Measurements from ENCODE around the gene RNASEH2B. TPM values are rescaled to one million over a fixed set of nuclear protein-coding genes. Genes with fewer than 3 reads are reported as not detected.

The RNASEH2B gene
- total RNA-seq, 1 donor from 2014 or later, result 22.5 TPM

DNA sequence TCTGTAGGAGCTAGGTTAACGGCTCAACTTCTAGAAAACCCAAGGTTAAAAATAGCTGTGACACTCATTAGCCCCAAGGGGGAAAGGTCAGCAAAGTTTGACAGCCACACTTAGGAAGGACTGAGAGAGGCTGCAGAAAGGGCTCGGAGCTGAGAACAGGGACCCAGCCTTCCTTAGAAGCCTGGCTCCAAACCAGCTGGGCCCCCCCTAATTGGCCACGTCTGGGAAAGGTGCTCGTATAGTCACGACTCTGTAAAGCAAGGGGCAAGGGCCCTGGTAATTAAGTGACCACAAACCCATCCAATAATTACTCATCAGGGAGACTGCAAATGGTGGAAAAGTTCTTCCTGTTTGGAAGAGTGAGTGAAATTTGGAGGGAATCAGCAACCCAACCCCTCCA, 90.5 kb downstream of the RNASEH2B start:
- no peak for DNase-seq

GRCh38 chr13:51000571-51001260, 91.1 kb downstream of the RNASEH2B start:
- no peak for DNase-seq

DNA sequence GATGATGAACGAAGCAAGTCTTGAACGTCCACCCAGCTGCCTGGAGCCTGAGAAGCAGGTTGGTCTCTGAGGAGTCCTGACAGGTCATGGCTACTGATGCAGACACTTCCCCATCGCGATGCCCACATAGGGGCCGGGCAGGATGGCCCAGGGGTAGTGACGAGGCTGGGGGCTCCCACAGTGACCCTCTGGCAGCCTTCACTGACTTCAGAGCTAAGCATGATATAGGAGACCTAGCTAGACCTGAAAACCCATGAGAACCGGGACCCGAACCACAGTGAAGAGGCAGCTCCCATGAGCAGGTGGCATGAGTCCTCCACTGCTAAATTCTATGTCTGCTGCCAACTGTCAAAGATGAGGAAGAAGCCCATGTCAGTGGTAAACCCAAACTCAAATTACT, 91.7 kb downstream of the RNASEH2B start:
- DNase-seq, result no peak

DNA sequence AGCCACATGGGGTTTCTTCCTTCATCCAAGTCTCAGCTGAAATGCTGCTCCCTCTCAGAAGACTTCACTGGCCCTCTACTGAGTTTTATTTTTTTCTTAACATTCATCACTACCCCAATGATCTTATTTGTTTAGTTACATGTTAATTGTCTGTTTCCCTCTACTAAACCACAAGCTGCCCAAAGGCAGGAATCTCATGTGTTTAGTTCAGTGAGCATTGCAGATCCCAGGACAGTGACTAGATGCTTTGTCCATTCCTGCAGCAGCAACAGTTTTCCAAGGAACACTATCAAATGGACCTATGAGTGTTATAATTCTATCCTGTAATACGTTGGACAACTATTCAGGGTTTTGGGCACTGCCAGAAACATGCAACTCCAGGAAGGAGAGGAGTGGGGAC, 93.1 kb downstream of the RNASEH2B start:
- DNase-seq, result no peak

DNA sequence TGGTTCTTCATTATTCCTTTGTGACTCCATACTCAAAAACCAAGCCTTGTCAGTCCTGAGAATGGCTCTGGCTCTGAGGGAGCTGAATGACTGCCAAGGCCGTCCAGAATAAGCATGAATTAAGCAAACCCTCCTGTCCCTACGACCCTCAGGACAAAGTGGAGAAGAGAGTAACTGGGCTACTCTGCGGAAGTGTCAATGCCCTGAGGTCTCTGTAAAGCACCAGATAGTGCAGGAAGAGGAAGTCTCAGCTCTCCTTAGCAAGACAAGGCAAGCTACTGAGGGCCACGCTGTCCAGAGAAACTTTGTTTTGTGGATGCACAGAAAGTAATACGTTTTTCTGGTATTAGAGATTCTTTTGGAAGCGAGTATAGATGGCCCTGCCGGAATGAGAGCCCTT, 94.1 kb downstream of the RNASEH2B start:
- DNase-seq, result no peak

DNA sequence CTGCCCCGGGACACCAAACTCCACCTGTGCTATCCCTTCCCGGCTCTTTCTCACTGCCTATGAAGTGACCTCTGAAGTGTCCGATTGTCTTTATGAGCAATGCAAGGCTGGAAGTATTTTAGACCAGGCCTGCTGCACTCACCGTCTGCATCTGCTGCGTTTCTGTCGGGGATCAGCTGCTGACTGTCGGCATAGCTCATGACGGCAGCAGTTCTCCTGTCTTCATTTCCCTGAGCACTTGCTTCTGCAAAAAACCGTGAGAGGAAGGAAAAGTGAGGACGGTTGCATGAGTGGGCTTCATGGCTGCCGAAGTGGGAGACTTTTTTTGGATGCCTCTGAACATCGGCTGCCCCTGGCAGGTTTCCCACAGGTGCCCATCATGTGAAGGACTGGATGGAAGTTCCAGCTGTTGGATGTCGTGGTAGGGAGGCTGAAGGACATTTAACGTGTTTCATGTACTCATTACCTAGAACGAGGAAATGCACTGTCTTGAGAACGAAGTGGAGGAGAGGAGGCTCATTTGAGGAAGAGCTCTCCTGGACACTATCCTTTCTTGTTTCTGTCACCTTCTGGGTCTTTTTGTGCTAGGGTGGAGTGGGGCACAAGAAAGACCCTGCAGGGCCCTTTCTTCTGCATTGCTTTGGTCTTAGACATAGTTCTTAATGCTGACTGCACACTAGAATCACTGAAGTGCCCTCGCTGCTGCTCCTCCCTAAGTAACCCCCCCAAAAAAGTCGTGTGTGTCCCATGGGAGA, 94.7 kb downstream of the RNASEH2B start:
- DNase-seq, result no peak

- no peak for DNase-seq
Observed at GRCh38 chr13:51004918-51005460, 95.4 kb downstream of the RNASEH2B start.

DNA sequence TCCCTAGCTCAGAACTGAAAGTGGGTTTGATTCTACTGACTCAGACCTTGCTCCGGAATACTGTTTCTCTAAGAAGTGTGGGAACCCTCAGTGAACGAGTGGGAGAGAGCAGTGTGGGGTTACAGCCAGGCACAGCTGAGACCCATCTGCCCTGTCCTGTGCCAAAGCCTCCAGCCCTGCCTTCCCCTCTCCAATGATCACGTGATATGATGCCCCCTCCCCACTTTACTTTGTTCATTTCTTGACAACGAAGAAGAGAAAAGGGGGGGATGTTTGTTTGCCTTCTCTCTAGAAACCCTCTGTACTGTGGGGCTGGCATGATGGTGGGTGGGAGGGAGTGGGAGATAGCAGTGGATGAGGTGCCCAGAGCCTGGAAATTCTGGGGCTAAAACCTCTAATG, 96.0 kb downstream of the RNASEH2B start:
- no peak for DNase-seq

Other genes with a start within 250 kb of the RNASEH2B start
- gene DLEU7, start 66.1 kb upstream of the RNASEH2B start, total RNA-seq, result not detected in 2 replicates
- not detected in 2 replicates for gene C13orf42, start 201.5 kb downstream of the RNASEH2B start, total RNA-seq